ENCODE results near the gene MBOAT2. TPM values are rescaled to one million over a fixed set of nuclear protein-coding genes. Genes with fewer than 3 reads are reported as not detected.

The MBOAT2 gene
- polyA plus RNA-seq, 4 donors, result 51.1 to 71.5 (median 67.4) TPM

DNA sequence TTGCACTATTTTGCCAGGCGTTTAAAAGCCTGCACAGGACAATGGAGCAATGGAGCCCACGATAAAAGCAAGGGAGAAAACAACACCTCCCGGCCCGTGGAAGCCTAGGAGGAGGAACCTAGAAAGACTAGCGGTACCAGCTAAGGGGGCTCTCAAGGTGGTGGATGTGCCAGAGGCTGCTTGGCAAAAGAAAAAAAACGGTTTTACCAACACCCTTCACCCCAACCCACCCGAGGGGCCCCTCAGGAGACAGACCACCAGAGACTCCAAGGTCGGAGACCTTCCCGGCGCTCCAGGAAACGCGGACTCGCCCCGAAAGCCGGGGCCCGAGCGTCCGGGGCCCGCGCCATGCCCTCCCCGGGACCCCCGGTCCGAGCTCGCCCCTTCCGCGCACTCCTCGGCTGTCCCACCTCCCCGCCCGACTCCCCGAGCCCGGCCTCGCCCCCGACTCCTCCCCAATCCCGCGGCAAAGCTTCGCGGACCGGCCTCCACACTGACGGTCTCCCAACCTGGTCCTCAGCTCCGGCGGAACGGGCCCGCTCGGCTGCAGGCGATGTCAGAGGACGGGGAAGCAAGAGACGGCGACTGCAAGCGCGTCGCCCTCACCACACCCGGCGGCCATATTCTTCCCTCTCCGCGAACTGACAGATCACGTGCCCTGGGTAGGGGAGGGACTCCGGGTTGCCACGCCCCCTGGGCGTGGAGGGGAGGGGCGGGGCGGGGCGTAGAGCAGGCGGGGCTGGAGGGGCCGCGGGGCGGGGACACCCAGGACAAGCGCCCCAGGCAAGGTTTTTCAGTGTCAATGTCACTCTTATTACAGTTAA is 166.3 kb downstream of the MBOAT2 start, which contains the start of gene KIDINS220:
TSS of gene KIDINS220 (minus strand) at position 643 of the 824 bp plus-strand sequence. CDS start 10,520 bp downstream, outside the sequence.
- peak; percentile 66 to 80 (median 76) for DNase-seq (ENCODE audit: low read depth in 4 of 4, low spot score in 2 of 4)

GRCh38 chr2:8835279-8835678 is 168.2 kb downstream of the MBOAT2 start:
- DNase-seq (ENCODE audit: low read depth in 4 of 4, low spot score in 2 of 4), result no peak

- DNase-seq (ENCODE audit: low read depth in 4 of 4, low spot score in 2 of 4), result no peak
Observed at GRCh38 chr2:8833853-8834252, 169.6 kb downstream of the MBOAT2 start.

DNA sequence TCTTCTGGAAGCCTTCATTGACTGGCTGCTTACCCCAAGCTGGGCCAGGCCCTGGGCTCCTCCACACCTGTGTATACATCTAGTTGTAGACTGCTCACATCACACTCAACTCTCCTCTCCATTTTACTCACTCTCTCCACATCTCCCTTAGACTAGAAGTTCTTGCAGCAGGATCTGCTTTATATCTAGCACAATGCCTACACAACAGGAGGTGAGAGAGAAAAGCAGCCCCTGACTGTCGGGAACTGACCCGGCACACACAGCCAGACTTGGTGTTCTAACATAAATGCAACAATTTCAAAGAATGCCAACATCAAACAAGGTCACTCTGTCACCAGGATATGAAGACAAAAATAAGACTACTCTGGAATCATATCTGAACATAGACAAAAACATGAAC is 172.0 kb downstream of the MBOAT2 start:
- no peak for DNase-seq (ENCODE audit: low read depth in 4 of 4, low spot score in 2 of 4)

GRCh38 chr2:8827729-8828128 is 175.8 kb downstream of the MBOAT2 start:
- DNase-seq (ENCODE audit: low read depth in 4 of 4, low spot score in 2 of 4), result no peak

DNA sequence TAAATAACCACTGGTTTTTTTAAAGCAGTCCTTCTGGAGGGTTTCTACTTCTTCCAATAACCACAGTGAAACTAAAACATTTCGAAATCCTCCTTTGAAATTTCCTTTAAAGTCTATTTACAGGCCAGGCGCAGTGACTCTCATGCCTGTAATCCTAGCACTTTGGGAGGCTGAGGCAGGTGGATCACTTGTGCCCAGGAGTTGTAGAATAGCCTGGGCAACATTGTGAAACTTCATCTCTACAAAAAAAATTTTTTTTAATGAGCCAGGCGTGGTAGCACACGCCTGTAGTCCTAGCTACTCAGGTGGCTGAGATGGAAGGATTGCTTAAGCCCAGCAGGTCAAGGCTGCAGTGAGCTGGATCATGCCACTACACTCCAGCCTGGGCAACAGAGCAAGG is 181.3 kb downstream of the MBOAT2 start:
- no peak for DNase-seq (ENCODE audit: low read depth in 4 of 4, low spot score in 2 of 4)

GRCh38 chr2:8821276-8822217 is 181.9 kb downstream of the MBOAT2 start:
- DNase-seq (ENCODE audit: low read depth in 4 of 4, low spot score in 2 of 4), result no peak

DNA sequence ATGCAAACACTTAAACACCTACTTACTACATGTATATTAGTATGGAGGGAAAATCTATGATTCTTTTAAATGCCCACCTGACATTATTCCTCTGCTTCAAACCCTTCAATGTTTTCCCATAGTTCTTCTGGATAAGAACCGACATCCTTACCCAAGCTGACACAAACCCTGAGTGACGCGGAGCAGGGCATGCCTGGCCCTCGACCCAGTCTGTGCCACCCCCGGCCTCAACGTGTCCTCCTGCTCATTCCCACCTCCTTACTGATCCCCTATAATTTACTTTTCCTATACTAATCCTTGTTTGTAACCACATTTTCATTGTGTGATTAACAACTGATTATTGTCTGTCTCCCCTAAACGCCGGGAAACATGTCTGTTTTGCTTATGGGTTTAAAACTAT is 183.5 kb downstream of the MBOAT2 start:
- no peak for DNase-seq (ENCODE audit: low read depth in 4 of 4, low spot score in 2 of 4)

GRCh38 chr2:8819194-8819593 is 184.3 kb downstream of the MBOAT2 start:
- DNase-seq (ENCODE audit: low read depth in 4 of 4, low spot score in 2 of 4), result no peak

DNA sequence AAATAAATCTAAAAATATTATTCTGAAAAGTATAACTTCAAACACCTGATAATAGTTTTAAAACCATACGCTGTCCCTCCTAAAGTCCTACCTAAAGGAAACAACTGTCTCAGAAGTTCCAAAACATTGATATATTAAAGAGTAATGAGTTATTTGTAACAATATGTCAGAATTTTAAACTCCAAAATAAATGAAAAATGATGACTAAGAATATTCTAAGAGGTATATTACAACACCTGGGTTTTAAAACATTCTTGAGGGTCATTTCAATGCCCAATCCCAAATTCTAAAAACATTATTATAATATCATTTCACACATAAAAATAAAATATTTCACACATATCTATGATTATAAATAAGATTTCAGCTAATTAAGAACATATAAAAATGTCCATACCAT is 186.3 kb downstream of the MBOAT2 start:
- DNase-seq (ENCODE audit: low read depth in 4 of 4, low spot score in 2 of 4), result no peak

GRCh38 chr2:8806885-8807704 is 196.4 kb downstream of the MBOAT2 start:
- DNase-seq (ENCODE audit: low read depth in 4 of 4, low spot score in 2 of 4), result no peak

- DNase-seq (ENCODE audit: low read depth in 4 of 4, low spot score in 2 of 4), result no peak
Observed at GRCh38 chr2:8805278-8806210, 197.9 kb downstream of the MBOAT2 start.

DNA sequence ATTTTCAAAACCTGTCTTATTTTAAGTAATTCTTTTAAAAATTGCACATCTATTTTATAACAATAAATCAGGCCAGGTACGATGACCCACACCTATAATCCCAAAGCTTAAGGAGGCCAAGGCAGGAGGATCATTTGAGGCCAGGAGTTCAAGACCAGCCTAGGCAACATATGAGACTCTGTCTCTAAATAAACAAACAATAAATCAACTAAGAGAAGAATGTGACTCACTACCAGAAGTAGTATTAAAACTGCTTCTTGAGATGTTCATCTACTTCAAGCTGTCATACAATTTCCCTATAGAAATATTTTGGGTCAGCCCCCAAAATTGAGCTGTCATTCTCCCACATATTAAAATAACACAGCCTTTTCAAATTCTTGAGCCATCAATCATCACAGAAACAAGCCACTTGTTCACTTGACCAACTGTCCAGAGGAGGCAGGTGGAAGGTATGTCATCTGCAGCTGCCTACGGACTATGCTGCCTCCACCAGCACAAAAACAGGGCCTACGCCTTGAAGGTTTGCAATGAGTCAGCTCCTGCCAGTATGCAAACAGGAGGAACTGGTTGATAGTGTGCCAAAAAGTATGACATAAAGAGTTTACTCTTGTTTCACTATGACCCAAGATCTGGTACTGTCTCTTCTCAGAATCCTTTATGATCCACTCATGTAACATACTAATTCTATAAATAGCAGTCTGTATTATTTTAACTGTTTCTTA is 199.7 kb downstream of the MBOAT2 start:
- DNase-seq (ENCODE audit: low read depth in 4 of 4, low spot score in 2 of 4), result no peak

DNA sequence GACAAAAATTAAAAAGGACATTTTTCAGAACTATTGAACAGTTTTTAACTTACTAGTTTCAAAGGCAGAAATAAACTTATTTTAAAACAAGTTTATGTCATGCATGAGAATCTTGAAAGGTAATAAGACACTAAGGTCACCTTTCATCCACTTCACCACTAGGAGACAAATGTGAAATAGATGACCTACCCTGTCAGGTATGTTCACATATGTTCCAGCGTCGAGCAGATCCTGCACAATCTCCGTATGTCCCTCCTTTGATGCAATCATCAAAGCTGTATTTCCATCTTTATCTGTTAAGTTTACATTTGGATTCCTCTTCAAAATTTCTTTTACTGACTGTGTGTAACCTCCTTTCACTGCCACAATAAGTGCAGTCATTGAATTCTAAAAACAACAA is 200.7 kb downstream of the MBOAT2 start:
- no peak for DNase-seq (ENCODE audit: low read depth in 4 of 4, low spot score in 2 of 4)

Other genes starting within 250 kb of the MBOAT2 start
- gene KIDINS220, start 166.1 kb downstream of the MBOAT2 start, polyA plus RNA-seq (ENCODE audit: insufficient read length in 4 of 4), result 100 to 1,000 TPM in 1 of 4 donors, 10 to 100 TPM in 3; 81.8 to 102 (median 95.7) TPM
- 10 to 100 TPM; 50.7 to 60.8 (median 58.3) TPM for gene ASAP2, start 203.1 kb upstream of the MBOAT2 start, polyA plus RNA-seq (ENCODE audit: insufficient read length in 4 of 4)